ENCODE measurements around the gene ASCL3. TPM values are rescaled to one million over a fixed set of nuclear protein-coding genes. Genes with fewer than 3 reads are reported as not detected.
"Not testable (repeated sequence)": the region's sequence is repeated elsewhere in the genome, so short reads cannot be mapped to it uniquely, and the experiment has no call there.

ASCL3 gene, protein sequence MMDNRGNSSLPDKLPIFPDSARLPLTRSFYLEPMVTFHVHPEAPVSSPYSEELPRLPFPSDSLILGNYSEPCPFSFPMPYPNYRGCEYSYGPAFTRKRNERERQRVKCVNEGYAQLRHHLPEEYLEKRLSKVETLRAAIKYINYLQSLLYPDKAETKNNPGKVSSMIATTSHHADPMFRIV
- polyA plus RNA-seq (2013, experiment 1 of 4), result not detected
- not detected for polyA plus RNA-seq (2013, experiment 2 of 4)
- not detected for polyA plus RNA-seq (2013, experiment 3 of 4)
- polyA plus RNA-seq (2013, experiment 4 of 4), result not detected

DNA sequence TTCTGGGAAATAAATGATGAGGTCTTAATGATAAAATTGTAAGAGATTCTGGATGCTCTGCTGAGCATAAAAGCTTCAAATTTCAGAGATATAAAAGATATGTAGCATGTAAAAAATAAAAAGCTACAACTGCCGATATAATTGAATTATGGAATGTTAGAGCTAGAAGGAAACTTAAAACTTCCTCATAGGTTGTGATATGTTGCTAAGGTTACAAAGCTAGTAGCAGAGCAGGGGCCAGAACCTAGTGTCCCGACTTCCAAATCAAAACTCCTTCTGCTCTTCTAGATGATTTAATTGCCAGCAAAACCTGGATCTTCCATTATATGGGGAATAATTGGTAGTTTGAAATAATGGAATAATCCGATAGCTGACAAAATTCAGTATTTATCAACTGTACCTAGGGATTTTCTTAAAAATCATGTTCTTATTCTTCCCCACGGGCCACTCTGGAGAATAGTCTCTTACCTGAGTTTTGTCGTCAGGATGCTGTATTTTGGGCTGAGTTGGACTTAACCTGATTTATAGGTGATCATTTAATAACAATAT lies at the start of gene ASCL3:
ASCL3 (minus strand) TSS at position 499 of the 549 bp plus-strand sequence. CDS start 4,855 bp downstream, outside the sequence.
- no peak within 1 kb of the TSS for H3K27ac ChIP-seq (ENCODE audit: insufficient read depth, low read depth, low read length, poor library complexity, severe bottlenecking)
- H3K36me3 ChIP-seq (ENCODE audit: control insufficient read depth, insufficient read depth, low read length), result no peaks in the 10 kb centered on the region
- WGBS, 2 experiments, result 76 to 94% methylated on average over 3 to 5 of the region's 5 CpGs
- H3K4me3 ChIP-seq (ENCODE audit: insufficient read depth, low read depth, low read length), result no peak within 1 kb of the TSS
- no peaks in the 10 kb centered on the region for H3K27me3 ChIP-seq (ENCODE audit: control insufficient read depth, insufficient read depth, low read length, poor library complexity, severe bottlenecking)
- no peaks in the 10 kb centered on the region for H3K9me3 ChIP-seq (ENCODE audit: control insufficient read depth, low read length)
- H3K4me1 ChIP-seq (ENCODE audit: control insufficient read depth, insufficient read depth, low read length), result no peaks in the 10 kb centered on the region

DNA sequence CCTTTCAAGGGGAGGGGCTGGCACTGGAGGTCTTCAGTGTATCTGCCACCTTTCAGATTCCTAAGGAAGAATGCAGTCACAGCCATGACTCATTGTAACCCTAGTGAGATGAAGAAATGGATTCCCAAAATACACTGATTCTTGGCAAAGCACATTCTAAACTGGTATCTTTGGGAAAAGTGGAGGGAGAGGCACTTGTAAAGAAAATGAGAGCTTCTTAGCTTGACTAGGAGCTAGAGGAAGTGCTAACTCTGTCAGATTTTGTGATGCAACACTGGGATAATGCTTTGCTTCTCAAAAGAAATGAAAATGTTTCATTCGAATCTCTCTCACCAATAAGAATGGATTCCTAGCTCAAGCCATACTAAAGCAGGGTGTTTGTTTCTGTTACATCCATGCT lies 46.6 kb upstream of the ASCL3 start:
- Histone ChIP-seq H3K36me3 (ENCODE audit: control insufficient read depth, insufficient read depth, low read length) (no peaks in the 10 kb centered on the region), H3K9me3 (ENCODE audit: control insufficient read depth, low read length) (no peaks in the 10 kb centered on the region), H3K4me3 (ENCODE audit: insufficient read depth, low read depth, low read length) (no peak overlapping the region), H3K4me1 (ENCODE audit: control insufficient read depth, insufficient read depth, low read length) (no peaks in the 10 kb centered on the region), H3K27me3 (ENCODE audit: control insufficient read depth, insufficient read depth, low read length, poor library complexity, severe bottlenecking) (no peaks in the 10 kb centered on the region), H3K27ac (ENCODE audit: insufficient read depth, low read depth, low read length, poor library complexity, severe bottlenecking) (no peak overlapping the region)
- WGBS, 2 experiments, result 71 to 77% methylated on average over 1 of the region's 1 CpG

DNA sequence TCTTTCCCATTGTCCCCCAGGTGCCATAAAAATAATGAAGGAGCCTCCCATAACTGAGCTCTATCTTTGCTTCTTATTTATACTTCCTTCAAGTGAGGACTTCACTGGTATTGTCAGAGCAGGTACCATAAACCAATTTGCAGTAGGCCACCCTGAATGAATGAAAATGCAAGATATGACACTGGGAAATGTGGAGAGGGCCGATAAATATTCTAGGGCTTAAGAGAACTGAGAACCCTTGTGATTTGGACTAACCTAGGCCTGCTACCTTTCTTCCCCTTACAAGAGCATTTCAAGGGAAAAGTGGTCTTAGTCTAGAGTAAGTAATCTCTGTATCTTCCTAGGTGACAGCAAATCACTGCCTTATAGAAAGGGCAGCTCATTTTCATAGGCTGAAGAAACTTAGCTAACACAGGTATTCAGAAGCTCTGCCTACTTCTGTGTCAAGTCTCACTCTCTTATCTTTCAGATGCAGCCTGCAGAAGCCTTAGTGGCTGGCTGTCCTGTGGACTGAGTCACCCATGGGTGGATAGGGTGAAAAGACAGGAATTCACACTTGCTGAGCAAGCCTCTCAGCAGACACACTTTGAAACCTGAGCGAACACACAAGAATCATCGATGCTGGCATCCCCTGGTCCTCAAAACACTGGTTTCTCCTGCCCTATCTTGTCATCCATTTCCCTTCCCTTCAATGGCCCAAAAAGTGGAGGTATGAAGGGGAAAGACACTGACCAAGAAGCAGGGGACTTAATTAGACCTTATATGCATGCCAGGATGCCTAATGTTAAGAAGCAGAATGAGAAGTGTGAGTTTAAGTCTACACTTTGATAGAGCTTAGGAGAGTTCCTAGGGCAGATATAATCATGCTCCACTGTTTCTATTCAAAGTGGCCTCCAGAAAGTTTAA lies 45.8 kb upstream of the ASCL3 start:
- no peaks in the 10 kb centered on the region for H3K4me1 ChIP-seq (ENCODE audit: control insufficient read depth, insufficient read depth, low read length)
- 96 to 98% methylated on average over 3 of the region's 3 CpGs for WGBS, 2 experiments
- no peak overlapping the region for H3K4me3 ChIP-seq (ENCODE audit: insufficient read depth, low read depth, low read length)
- no peaks in the 10 kb centered on the region for H3K36me3 ChIP-seq (ENCODE audit: control insufficient read depth, insufficient read depth, low read length)
- no peaks in the 10 kb centered on the region for H3K27me3 ChIP-seq (ENCODE audit: control insufficient read depth, insufficient read depth, low read length, poor library complexity, severe bottlenecking)
- H3K27ac ChIP-seq (ENCODE audit: insufficient read depth, low read depth, low read length, poor library complexity, severe bottlenecking), result no peak overlapping the region
- no peaks in the 10 kb centered on the region for H3K9me3 ChIP-seq (ENCODE audit: control insufficient read depth, low read length)

DNA sequence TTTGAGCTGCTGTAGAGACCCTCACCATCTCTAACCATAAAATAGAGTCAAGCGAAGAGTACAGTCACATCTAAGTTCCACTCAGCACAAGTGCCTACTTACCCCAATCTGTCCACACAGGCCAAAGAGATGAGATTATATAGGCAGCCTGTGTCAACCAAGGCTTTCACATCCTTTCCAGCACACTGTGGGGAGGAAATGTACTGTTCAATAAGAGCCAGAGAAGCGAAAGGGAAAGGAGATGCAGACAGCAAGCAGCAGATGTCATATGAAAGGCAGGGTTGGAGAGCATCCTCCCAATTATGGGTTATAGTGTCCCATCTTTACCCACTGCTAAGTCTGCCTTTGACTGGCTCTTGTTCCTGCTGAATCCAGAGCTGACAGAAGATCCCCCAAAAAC lies 44.6 kb upstream of the ASCL3 start:
- H3K27ac ChIP-seq (ENCODE audit: insufficient read depth, low read depth, low read length, poor library complexity, severe bottlenecking), result no peak overlapping the region
- H3K4me3 ChIP-seq (ENCODE audit: insufficient read depth, low read depth, low read length), result no peak overlapping the region
- H3K4me1 ChIP-seq (ENCODE audit: control insufficient read depth, insufficient read depth, low read length), result no peaks in the 10 kb centered on the region
- H3K27me3 ChIP-seq (ENCODE audit: control insufficient read depth, insufficient read depth, low read length, poor library complexity, severe bottlenecking), result no peaks in the 10 kb centered on the region
- 95 to 98% methylated on average over 2 of the region's 2 CpGs for WGBS, 2 experiments
- no peaks in the 10 kb centered on the region for H3K36me3 ChIP-seq (ENCODE audit: control insufficient read depth, insufficient read depth, low read length)
- no peaks in the 10 kb centered on the region for H3K9me3 ChIP-seq (ENCODE audit: control insufficient read depth, low read length)

DNA sequence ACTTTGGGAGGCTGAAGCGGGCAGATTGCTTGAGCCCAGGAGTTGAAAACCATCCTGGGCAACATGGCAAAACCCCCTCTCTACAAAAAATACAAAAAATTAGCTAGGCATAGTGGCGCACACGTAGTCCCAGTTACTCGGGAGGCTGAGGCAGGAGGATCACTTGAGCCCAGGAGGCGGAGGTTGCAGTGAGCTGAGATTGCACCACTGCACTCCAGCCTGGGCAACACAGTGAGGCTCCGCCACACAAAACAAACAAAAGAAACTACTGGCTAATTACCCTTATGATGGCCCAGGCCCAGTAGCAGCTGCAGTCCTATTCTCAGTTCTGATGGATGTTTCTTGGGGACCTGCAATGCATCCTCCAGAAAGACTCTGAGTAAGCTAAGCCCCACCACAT lies 44.0 kb upstream of the ASCL3 start:
- not testable (repeated sequence) for H3K36me3 ChIP-seq (ENCODE audit: control insufficient read depth, insufficient read depth, low read length); H3K9me3 ChIP-seq (ENCODE audit: control insufficient read depth, low read length); H3K27ac ChIP-seq (ENCODE audit: insufficient read depth, low read depth, low read length, poor library complexity, severe bottlenecking); H3K27me3 ChIP-seq (ENCODE audit: control insufficient read depth, insufficient read depth, low read length, poor library complexity, severe bottlenecking); H3K4me3 ChIP-seq (ENCODE audit: insufficient read depth, low read depth, low read length); H3K4me1 ChIP-seq (ENCODE audit: control insufficient read depth, insufficient read depth, low read length)
- WGBS, 2 experiments, result 94 to 98% methylated on average over 6 of the region's 6 CpGs

DNA sequence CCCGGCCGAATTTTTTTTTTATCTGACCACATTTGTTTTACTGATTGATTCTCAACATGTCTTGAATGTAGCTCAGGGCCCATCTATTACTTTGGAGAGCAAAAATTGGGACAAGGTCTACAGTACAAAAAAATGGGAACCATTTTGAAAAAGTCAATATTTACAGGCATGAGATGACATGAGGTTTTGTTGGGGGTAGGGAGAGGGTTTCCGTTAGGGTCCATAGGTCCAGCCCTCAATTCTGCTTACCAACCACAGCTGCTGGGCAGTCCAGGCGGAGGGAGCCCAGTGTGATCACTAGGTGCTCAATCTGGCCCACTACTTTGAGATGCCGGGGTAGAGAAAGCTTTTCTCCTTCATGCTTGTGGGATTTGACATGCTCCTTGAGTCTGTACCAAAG lies 42.6 kb upstream of the ASCL3 start:
- Histone ChIP-seq H3K36me3 (ENCODE audit: control insufficient read depth, insufficient read depth, low read length) (no peaks in the 10 kb centered on the region), H3K27me3 (ENCODE audit: control insufficient read depth, insufficient read depth, low read length, poor library complexity, severe bottlenecking) (no peaks in the 10 kb centered on the region), H3K4me3 (ENCODE audit: insufficient read depth, low read depth, low read length) (no peak overlapping the region), H3K9me3 (ENCODE audit: control insufficient read depth, low read length) (no peaks in the 10 kb centered on the region), H3K4me1 (ENCODE audit: control insufficient read depth, insufficient read depth, low read length) (no peaks in the 10 kb centered on the region), H3K27ac (ENCODE audit: insufficient read depth, low read depth, low read length, poor library complexity, severe bottlenecking) (no peak overlapping the region)
- WGBS, 2 experiments, result 94 to 97% methylated on average over 5 of the region's 5 CpGs

DNA sequence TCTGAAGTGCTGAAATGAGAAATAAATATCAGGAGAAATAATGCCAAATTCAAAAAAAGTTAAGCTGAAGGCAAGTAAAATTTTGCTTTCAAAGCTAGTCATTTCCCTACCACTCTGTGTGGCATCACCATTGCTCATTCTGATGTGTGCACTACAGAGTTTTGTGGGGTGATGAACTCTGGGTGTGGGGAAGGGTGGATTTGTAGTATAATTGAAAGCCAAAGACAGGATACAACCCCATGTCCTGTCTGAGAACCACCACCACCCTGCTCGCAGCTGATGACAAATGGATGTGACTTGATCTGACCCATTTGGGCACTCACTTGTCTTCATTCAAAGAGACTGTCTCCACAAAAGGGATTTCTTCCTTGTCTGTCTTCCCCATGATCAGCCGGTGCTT lies 40.7 kb upstream of the ASCL3 start:
- Histone ChIP-seq H3K27me3 (ENCODE audit: control insufficient read depth, insufficient read depth, low read length, poor library complexity, severe bottlenecking) (no peaks in the 10 kb centered on the region), H3K27ac (ENCODE audit: insufficient read depth, low read depth, low read length, poor library complexity, severe bottlenecking) (no peak overlapping the region), H3K4me3 (ENCODE audit: insufficient read depth, low read depth, low read length) (no peak overlapping the region), H3K4me1 (ENCODE audit: control insufficient read depth, insufficient read depth, low read length) (no peaks in the 10 kb centered on the region), H3K36me3 (ENCODE audit: control insufficient read depth, insufficient read depth, low read length) (no peaks in the 10 kb centered on the region), H3K9me3 (ENCODE audit: control insufficient read depth, low read length) (no peaks in the 10 kb centered on the region)
- 91 to 99% methylated on average over 2 of the region's 2 CpGs for WGBS, 2 experiments

DNA sequence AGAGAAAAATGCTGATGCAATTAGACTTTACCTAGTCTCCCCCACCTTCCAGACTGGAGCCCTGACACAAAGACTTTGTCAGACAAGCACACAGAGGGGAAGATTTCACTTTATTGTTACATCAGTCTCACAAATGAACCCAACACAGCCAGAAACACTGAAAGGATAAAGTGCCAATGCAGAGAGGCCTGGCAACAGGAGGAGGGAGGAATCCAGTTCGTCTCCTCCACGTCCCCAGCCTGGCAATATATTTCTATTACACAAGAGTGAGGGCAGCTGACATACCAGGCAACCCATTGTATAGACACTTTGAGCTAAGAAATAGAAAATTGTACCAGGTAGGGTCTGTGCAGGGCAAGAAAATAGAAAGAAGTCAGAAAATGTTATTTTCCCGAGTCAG lies 37.7 kb upstream of the ASCL3 start:
- WGBS, 2 experiments, result 88 to 96% methylated on average over 3 of the region's 3 CpGs
- no peak overlapping the region for H3K4me3 ChIP-seq (ENCODE audit: insufficient read depth, low read depth, low read length)
- no peaks in the 10 kb centered on the region for H3K9me3 ChIP-seq (ENCODE audit: control insufficient read depth, low read length)
- no peak overlapping the region for H3K27ac ChIP-seq (ENCODE audit: insufficient read depth, low read depth, low read length, poor library complexity, severe bottlenecking)
- H3K27me3 ChIP-seq (ENCODE audit: control insufficient read depth, insufficient read depth, low read length, poor library complexity, severe bottlenecking), result no peaks in the 10 kb centered on the region
- no peaks in the 10 kb centered on the region for H3K36me3 ChIP-seq (ENCODE audit: control insufficient read depth, insufficient read depth, low read length)
- H3K4me1 ChIP-seq (ENCODE audit: control insufficient read depth, insufficient read depth, low read length), result no peaks in the 10 kb centered on the region

DNA sequence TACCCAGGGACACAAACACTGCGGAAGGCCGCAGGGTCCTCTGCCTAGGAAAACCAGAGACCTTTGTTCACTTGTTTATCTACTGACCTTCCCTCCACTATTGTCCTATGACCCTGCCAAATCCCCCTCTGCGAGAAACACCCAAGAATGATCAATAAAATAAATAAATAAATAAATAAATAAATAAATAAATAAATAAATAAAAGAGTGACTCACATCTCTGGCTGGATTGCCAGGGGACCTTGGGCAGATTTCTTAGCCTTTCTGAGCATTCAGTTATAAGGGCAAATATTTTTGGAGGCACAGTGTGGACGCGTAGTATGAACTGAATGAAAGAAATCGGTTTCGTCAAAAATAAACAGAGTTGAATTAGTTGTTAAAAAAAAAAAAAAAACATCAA lies 36.5 kb upstream of the ASCL3 start:
- H3K4me3 ChIP-seq (ENCODE audit: insufficient read depth, low read depth, low read length); H3K4me1 ChIP-seq (ENCODE audit: control insufficient read depth, insufficient read depth, low read length): not testable (repeated sequence)
- WGBS, 2 experiments, result no CpG with 5 or more reads among the region's 7 CpGs

DNA sequence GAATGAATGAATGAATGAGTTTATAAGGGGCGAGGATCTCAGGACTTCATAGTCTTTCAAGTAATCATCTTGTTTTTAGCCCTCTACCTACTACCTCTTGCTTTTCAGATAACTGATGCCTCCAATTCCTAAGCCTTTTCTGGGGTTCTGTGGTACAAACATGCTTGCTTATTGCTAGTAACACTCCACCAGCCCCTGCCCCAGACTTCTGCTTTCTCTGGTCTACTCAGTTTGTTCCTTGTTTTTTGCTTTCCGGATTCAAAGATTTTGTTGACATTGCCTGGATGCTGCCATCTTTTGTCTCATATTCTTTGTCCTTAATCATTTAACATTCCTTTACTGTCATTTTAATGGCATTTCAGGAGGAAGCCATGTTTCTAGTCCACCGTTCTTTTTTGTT lies 30.3 kb upstream of the ASCL3 start:
- Histone ChIP-seq H3K27ac (ENCODE audit: insufficient read depth, low read depth, low read length, poor library complexity, severe bottlenecking) (no peak overlapping the region), H3K36me3 (ENCODE audit: control insufficient read depth, insufficient read depth, low read length) (no peaks in the 10 kb centered on the region), H3K27me3 (ENCODE audit: control insufficient read depth, insufficient read depth, low read length, poor library complexity, severe bottlenecking) (no peaks in the 10 kb centered on the region), H3K4me1 (ENCODE audit: control insufficient read depth, insufficient read depth, low read length) (no peaks in the 10 kb centered on the region), H3K4me3 (ENCODE audit: insufficient read depth, low read depth, low read length) (no peak overlapping the region), H3K9me3 (ENCODE audit: control insufficient read depth, low read length) (no peaks in the 10 kb centered on the region)
- WGBS, 2 experiments, result 90 to 91% methylated on average over 3 of the region's 3 CpGs

More for the DNA sequence above, 36.5 kb upstream of the ASCL3 start:
- not testable (repeated sequence) for H3K27me3 ChIP-seq (ENCODE audit: control insufficient read depth, insufficient read depth, low read length, poor library complexity, severe bottlenecking); H3K27ac ChIP-seq (ENCODE audit: insufficient read depth, low read depth, low read length, poor library complexity, severe bottlenecking); H3K36me3 ChIP-seq (ENCODE audit: control insufficient read depth, insufficient read depth, low read length); H3K9me3 ChIP-seq (ENCODE audit: control insufficient read depth, low read length)

Measured in ectodermal cell (in vitro differentiated cells).